ENCODE data around the gene CFDP1.
A peak's percentile ranks its signal among the peaks of the same experiment; 100 is the strongest.

Gene CFDP1

DNA sequence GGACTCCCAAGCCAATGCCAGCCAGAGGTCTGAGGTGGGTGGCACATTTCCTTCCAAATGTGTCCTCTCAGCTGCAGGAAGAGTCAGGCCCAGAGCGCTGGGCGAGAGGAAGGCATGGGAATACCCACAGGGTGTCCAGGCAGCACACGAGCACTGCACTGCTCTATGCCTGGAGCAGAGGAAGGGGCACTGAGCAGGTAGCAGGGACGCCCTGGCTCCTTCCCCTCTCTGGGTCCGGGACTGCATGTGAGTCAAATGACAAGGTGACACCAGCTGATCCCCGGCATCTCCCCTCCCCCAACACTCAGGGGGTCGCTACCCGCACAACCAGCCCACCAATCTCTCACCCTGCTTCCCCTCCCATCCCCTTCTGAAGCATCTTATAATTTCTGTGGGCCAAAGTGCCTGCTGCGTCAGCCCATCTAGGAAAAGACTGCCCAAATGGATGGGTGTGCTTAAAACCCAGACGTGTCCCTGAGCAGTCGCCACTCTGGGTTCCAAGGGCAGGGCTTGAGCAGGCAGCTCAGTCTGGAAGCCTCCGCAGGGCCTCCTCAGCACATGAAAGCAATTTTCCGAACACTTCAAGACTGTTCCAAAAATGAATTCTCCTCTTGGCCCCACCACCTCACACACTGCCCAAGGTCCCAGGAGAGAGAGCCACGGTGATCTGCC, 169.9 kb downstream of the CFDP1 start:
- DNase-seq: no peak

DNA sequence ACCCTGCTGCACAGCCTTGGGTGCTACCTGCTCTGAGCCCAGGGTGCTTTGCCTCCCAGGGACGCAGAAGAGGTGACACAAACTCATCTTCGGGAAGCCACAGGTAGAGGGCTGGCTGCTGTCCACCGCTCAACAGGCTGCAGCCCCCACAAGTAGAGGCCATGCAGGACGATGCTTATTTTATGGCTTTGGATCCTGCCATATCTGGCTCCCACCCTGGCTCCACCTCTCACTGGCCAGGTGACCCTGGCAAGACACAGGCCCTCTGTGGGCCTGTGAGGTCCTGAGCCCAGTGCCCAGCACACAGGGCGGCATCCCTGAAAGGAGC, 170.5 kb downstream of the CFDP1 start:
- DNase-seq: no peak

DNA sequence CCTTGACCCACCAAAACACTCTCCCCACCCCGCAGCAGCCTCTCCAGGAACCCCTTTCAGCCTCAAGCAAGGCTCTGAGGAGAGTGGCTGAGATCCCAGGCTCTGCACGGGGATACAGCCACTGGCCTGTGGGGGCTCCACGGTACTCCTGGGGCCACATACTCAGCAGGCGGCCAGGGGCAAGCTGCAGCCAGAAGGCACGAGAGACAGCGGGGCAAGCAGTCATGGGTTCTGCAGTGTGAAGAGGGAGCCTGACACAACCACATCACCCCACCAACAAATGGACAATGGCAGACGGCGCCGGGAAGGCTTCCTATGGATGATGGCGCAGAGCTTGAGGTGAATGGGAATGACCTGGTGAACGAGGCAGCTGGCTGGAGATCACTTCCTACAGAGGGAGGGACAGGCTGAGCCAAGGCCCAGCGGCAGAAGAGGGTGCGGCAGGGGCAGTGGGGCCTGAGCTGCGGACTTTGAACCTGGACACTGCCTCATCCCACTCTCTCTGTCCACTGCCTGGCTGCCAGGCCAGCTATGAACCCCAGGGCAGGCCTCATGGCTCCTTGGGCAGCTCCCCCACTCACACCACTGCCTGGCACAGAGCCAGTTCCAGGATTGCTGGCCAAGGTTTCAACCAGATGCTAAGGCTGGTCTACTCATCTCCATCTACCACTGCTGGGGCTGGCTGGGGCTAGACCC, 171.1 kb downstream of the CFDP1 start:
- DNase-seq: no peak

DNA sequence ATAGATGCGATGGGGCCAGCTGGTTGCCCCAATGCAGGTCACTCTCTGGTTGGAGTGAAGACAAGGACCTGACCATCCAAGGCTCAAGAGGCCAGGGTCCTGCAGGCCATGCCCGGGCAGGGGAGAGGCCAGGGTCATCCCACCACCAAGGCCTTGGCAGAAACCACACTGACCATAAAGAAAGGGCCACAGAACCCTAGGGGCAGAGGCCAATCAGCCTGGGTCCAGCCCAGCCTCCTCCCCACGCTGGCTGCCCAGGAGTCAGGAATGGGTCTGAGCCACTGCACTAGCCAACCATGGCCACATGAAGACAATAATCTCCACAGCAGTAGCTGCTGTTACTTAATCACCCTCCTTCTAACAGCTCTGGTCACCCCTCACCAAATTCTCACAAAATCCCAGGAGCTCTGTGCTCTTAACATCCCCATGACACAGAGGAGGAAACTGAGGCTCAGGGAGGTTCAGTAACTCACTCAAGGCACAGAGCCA, 171.7 kb downstream of the CFDP1 start:
- no peak for DNase-seq

DNA sequence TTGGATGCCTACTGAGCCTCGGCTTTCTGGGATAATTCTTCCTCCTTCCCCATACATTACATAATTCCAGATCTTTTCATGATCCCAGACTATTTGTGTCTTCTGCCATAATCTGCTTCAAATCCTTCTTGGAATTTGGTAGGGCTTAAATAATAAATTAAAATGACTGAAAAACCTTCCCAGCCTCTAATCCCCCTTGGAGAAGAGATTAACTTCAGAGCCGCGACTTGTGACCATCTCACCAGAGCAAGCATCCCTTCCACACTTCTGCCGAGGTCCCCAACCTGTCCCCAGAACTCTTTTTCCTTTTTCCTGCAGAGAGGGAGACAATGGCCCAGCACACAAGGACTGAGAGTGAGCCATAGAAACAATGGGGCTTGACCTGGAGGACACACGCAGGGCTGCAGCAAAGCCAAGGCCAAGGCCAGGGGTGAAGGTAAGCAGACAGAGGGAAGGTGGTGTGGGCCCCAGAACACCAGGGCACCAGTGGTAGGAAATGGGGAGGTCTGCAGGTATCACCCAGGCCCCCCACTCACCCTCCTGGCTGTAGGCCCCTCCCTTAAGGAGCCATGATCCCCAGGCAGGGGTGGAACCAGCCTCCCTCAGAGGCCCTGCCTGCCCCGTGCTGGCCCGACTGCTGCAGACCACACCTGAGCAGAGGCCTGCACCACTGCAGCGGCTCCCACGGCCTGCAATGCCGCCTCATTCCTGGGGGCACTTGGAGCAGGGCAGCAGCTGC, 172.3 kb downstream of the CFDP1 start:
- no peak for DNase-seq

DNA sequence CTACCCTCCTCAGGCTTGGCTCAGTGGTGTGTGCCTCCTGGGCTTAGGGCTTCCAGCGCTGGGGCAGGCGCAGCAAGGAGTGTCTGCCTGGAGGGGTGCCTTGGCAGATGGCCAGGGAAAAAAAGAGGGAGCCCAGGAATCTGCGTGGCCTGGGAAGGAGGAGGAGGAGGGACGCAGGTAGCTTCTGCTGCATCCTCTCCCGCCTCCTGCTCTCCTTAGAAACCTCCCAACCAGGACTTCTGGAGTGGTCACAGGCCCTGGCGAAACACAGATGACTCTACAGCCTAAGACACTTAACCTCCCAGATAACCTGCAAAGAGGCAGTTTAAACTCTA, 174.5 kb downstream of the CFDP1 start:
- DNase-seq: no peak

DNA sequence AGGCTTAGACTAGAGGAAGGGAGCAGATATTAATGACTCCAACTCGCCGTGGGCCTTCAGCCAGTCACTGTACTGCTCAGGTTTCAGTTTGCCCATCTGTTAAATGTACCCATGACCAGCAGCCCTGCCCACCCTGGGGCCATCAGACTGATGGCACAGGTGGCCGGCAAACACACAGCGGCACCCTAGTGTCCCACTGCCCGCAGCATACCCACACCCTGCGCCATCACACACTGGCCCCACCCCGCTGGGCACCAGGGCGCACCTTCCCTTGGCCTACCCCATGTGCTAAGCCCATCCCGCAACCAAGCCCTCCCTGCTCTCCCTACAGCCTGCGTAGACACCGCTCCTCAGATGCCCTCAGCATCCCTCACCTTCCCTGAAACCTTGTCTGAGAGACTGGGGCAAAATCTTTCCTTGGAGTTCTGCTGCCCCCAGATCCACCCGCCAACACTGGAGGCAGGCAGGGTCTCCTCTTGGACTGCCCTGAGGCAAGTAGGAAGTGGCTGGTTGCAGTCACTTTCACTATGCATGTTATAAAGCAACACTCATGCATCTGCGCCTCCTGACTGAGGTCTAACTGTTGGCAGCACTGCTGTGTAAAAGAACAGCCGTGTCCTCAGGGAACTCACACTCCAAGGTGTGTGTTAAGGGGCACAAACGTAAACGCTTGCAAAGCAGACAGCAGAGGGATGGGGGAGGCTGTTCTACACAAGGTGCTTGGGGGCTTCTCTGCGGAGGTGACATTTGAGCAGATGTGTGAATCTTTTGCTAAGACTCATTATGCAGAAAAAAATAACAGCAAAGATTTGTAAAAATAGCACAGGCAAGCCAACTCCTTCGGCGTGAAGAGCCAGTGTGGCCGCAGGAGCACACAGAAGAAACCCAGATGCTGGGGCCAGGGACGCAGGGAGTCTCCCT, 175.2 kb downstream of the CFDP1 start:
- DNase-seq: no peak

DNA sequence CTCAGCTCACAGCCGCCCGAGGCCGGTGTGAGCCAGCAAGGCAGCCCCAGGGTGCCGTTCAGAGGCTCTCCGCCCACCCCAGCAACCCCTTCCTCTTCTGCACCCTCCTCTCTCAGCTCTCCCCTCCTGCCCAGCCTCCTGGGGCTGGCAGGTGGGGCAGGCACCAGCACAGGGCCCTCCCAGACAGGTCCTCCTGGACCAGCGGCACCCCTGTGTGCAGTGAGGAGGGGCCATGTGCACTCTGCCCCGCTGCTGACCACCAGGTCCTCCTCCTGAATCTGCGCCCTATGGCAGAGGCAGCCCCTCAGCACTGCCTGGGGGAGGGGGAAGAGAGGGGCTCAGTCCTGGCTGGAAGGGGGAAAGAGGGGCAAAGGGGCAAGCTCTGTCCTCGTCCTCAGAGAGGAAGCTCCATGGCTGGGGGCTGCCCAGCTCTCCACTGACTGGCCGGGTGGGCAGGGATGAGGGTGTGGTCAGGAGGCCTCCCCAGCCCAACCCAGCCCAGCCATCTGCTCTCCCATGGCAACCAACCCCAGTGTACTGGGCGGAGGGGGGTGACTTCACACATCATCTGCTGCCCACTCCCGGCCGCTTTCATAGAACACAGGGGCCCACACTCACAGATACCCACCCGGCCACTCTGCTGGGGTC, 176.5 kb downstream of the CFDP1 start:
- no peak for DNase-seq

DNA sequence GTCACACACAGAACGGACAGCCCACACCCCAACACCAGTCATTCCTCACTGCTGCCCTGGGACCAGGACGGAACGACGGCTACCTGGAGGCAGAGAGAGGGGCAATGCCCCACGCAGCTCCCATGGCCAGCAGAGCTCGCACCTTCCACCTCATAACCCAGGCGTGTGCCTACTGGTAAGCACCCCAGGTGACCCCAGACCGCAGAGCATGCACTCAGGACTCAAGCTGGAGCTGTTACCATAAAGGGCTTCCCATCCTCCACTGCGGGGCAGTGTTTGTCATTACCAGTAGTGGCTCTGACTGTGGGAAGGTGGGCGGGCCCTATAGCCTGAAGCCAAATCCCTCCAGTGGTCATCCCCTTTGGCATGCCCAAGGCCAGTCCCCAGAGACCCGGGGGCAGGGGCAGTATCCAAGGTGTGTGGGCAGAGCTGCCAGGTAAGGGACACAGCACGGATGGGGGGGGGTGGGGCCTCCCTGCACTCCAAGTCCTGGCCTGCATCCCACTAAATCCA, 177.2 kb downstream of the CFDP1 start:
- no peak for DNase-seq

DNA sequence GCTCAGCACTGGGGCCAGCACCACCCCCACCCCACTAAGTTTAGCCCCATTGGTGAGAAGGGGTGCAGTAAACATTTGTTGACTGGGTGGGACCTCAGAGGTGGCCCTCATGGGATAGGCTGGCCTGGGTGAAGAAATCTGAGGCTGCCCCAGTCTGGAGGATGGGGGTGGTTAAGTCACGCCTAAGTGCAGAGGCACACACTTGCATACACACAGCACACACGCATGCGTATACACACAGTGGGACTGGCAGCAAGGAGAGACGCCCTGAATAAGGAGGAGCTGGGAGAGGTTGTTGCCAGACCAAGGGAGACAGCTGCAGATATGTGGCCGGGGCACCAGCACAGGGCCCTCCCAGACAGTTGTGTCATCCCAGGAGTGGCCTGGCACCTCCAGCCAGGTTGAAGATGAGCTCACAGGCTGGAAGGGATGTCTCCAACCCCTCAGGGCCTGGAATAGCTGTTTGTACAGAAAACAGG, 178.9 kb downstream of the CFDP1 start:
- DNase-seq: peak; percentile 83

DNA sequence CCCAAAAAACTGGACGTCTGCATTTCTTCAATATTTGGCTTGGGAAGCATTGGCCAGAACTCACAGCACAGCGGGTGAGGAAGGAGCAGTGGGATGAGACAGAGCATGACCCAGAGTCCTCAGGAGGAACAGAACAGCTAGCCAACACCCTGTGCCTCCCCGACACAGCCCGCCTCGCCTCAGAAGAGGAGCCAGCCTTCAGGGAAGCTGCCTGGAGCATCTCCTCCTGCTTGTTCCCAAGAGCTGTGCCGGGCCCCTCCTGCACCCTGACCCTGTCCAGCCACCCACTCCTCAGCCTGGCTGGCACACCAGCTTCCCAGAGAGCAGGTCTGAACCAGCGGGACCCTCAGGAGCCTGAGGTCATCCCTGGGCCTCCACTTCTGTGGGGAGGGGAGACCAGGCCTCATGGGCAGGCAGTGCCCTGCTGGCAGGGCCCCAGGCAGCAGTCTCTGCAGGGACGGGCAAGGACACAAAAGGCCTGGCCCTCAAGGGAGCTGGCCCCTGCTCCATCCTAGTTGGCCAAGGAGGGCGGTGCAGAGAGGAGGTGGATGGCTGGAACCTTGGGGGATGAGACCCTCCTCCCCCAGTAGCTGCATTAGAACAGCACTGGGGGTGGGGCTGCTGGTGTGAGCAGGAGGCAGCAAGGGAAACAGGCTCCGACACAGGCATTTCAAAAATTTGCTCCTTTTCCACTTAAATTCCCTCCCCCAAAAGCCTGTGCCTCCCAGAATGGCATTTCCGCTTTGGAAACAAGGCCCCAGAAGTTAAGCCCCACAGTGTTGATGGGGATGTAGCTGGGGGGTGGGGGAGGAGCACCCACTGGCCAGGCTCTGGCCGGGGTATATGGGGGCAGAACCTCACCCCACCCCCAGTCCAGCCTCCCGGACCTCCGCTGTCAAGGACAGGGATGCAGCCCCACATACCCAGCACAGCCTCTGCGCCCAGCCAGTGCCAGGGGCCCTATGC, 180.1 kb downstream of the CFDP1 start:
- DNase-seq: peak; percentile 96

DNA sequence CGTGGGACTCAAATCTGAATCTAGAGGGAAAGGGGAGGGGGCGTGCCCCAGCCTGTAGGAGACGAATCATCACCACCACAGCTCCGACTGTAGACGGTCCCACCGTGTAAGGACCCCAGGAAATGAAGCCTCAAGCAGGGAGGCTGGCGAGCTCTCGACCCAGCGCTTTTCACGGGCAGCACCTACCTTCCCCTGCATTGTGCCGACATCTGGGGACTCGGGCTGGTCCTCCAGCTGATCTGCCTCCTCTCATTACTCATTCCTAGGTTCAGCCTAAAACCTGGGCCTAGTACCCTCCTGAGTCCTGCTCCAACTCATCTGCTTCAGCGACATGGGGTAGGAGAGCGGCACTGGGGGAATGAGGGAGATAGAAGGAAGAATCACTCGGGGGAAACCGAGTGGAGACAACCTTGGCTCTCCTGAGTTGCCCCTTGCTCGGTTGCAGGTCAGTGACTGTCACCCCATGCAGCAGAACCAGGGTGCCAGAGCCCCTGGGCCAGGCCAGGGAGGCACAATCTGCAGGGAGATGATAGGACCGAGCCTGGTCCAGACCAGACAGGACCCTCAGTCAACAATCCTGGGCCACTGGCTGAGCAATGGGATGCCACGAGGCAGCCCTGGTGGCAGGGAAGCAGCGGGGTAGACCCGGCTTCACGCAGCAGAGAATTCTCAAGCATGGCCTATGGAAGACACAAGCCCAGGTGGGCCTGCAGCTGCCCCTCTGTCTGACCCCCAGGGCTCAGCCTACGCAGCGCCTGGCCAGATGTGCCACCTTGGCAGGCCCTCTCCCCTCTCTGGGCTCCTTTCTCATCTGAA, 181.0 kb downstream of the CFDP1 start:
- no peak for DNase-seq

DNA sequence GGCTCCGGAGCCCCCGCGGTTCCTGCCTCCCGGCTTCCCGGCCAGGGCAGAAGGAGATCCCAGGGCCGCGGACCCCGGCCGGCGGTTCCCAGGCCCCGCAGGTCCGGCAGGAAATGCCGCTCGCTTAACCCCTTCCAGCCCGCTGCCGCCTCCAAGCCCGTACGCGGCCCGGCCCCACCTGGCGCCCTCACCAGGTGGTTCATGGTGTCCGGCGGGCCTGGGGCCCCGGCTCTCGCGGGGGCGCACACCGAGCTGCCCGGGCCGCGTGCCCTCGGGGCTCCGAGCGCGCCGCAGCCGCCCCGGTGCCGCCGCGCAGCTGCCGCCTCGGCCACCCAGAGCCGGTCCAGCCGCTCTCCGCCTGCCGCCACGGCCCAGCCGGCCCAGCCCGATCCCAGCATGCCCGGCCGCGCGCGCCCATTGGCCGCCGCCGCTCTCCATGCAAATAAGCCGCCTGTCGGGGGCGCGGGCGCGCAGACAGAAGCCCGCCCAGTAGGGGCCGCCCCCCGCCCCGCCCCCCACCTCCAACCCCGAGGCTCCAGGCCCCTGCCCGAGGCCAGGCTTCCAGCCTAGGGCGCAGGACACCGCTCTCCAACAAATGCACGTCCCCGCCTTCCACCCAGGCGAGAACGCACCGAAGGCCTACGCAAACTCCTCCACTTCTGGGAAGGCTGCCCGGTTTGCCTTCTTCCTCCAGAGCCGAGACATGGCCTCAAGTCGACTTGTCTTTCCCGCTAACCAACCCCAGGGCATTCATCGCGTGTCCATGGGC, 181.8 kb downstream of the CFDP1 start, which contains the start of gene BCAR1:
Gene BCAR1 (minus strand): TSS at position 345 of the 769 bp plus-strand sequence. CDS start 142 bp downstream, at position 203.
- peak; percentile 92 for DNase-seq

DNA sequence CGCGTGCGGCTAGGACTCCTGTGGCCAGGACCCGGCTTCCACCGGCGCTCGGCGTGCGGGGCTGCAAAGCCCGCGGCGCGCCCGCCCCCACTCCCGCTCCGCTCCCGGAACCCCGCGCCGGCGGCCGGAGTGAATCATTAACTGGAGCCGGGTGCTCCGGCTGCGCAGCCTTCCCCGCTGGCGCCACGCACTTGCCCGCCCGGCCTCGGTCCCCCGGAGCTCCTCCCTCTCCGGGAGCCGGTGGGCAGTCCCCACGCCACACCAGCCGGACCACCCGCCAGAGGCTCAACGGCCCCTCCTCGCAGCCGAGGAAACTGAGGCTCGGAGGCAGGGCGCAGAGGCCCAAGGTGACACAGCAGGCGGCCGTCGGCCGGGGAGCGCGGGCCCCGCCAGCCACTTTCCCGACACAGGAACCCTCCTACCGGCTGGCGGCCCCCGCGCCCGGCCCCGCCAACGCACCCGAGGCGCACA, 182.5 kb downstream of the CFDP1 start:
- peak; percentile 41 for DNase-seq

DNA sequence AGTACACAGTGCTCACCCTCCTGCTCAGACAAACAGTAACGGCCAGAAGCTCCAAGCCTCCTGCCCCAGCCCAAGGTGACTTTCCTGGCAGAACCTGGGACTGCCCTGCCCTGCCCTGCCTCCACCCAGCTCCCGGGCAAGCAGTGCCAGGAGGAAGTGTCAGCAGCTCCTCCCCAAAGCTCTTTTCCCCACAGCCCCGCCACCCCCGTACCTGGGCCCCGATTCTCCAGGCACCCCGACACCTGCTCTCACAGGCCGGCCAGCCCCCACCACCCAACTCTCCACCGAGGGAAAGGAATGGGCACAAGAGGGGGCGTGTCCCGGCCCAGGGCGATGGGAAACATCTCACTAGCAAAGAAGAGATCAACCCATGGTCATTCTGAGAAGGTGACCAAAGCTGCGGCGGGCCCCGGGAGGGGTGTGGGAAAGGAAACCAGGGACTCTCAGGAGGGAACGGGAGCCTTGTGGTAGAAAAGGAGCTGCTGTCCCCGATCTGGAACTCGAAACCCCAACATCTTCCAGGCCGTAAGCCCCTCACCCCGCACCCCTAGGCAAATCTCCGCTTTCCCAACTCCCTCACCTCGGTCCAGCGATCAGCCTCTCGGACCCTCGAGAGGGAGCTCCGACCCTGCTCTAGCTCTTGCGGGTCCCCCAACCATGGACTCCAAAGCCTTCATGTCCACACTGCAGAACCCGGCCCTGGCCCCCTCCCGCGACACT, 183.1 kb downstream of the CFDP1 start:
- DNase-seq: no peak

DNA sequence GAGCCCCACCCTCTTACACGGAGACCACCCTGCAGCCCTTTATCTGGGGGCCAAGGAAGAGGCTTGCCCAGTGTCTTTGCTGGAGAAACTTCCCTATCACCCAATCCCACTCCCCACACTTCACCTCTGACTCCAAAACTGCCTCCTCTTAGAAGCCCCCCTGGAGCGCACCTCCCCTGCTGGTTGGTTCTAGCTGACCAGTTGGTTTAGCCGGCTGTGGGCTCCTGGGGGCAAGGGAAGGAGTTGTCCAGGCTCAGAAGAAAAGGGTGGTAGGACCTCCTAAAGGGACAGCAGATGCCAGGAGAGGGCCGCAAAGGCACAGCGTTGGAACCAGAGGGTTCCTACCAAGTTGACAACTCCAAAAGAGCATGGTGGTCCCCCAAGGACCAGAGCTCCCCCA, 183.9 kb downstream of the CFDP1 start:
- DNase-seq: no peak

DNA sequence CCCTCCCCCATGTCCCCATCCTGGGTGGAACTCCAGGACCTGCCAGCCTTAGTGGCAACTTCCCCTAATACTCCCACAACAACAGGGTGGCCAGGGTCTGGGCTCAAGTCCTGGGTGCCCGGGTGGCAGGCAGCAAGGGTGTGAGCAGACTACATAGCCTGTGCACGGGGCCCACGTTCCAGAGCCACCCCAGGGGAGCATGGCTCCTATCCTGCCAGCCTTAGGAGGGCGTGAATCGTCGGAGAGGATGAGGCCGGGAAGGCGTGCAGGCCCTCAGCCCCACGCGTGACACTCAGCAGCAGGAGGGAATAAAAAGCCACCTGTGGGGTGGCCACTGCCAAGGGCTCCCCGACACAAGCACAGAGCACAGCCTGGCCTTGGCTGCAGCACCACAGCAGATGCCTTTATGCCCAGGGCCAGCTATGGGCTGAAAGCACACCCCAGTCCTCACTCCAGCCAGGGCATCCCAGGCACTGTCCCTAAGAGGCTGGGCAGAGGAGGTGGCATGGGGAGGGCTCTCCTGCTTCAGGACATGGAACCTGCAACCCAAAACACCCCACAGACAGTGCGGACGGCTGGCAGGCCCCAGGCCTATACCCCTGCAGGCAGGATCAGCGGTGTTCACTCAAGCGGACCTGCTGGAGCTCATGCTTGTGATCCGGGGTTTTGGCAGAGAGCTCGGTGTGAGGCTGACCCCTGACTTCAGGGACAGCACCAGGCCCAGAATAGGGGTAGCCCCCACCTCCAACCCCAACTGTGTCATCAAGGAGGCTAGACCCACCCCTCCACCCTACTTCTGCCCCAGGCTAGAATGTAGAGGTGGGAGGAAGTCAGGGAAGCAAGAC, 184.5 kb downstream of the CFDP1 start:
- no peak for DNase-seq
